Middle frontal gyrus (tissue), 1 donor: ENCODE data around the gene OTUD3.
A peak's percentile ranks its signal among the peaks of the same experiment; 100 is the strongest.
"Not testable (repeated sequence)": the region's sequence is repeated elsewhere in the genome, so short reads cannot be mapped to it uniquely, and the experiment has no call there.

Experiments used
- DNase-seq: peaks from one replicate; pipeline ENCODE4 v3.0.0-alpha.2; 2015; ENCODE audit warnings: low spot score; ENCODE audit errors: extremely low spot score

Gene OTUD3

GRCh38 chr1:19882111-19883071, at the start of gene OTUD3:
TSS of gene OTUD3 (plus strand) at chr1:19882395. CDS start at chr1:19882514, 119 bp downstream.
- peak; percentile 99 for DNase-seq

- DNase-seq = no peak
Measured at GRCh38 chr1:19835578-19835977, 46.6 kb upstream of the OTUD3 start.

GRCh38 chr1:19837866-19838265, 44.3 kb upstream of the OTUD3 start:
- no peak for DNase-seq

GRCh38 chr1:19840228-19840627, 42.0 kb upstream of the OTUD3 start:
- no peak for DNase-seq

- DNase-seq = no peak
Measured at GRCh38 chr1:19844731-19845495, 37.3 kb upstream of the OTUD3 start.

- no peak for DNase-seq
Measured at GRCh38 chr1:19845555-19845954, 36.6 kb upstream of the OTUD3 start.

GRCh38 chr1:19846338-19846737, 35.9 kb upstream of the OTUD3 start:
- DNase-seq = no peak

- not testable (repeated sequence) for DNase-seq
Measured at GRCh38 chr1:19847334-19847733, 34.9 kb upstream of the OTUD3 start.

GRCh38 chr1:19849307-19849706, 32.9 kb upstream of the OTUD3 start:
- not testable (repeated sequence) for DNase-seq

- DNase-seq = no peak
Measured at GRCh38 chr1:19850214-19850613, 32.0 kb upstream of the OTUD3 start.

- no peak for DNase-seq
Measured at GRCh38 chr1:19852036-19852435, 30.2 kb upstream of the OTUD3 start.

GRCh38 chr1:19854866-19855265, 27.3 kb upstream of the OTUD3 start:
- no peak for DNase-seq

- no peak for DNase-seq
Measured at GRCh38 chr1:19858893-19859292, 23.3 kb upstream of the OTUD3 start.

GRCh38 chr1:19859876-19860275, 22.3 kb upstream of the OTUD3 start:
- no peak for DNase-seq

- DNase-seq = no peak
Measured at GRCh38 chr1:19860418-19860817, 21.8 kb upstream of the OTUD3 start.

GRCh38 chr1:19861034-19861433, 21.2 kb upstream of the OTUD3 start:
- DNase-seq = no peak

- DNase-seq = no peak
Measured at GRCh38 chr1:19861842-19862530, 20.2 kb upstream of the OTUD3 start.

GRCh38 chr1:19862944-19863343, 19.3 kb upstream of the OTUD3 start:
- DNase-seq = no peak

GRCh38 chr1:19864570-19865160, 17.5 kb upstream of the OTUD3 start:
- no peak for DNase-seq

GRCh38 chr1:19866029-19866428, 16.2 kb upstream of the OTUD3 start:
- DNase-seq = no peak

GRCh38 chr1:19866758-19867157, 15.4 kb upstream of the OTUD3 start:
- DNase-seq = no peak
